ENCODE results near the gene CNTN1.

GRCh38 chr12:40989785-40990184 is 297.5 kb downstream of the CNTN1 start:
- TF ChIP-seq POLR2AphosphoS5 (IDR thresholded peaks at IDR 0.05; ENCODE audit: borderline replicate concordance, low read depth, low read length): no peak
- no peak for TF ChIP-seq EZH2 (IDR thresholded peaks at IDR 0.05)

All from SK-N-MC (cell line).